HT-29 (cell line): ENCODE results near the gene PREB. TPM values are rescaled to one million over a fixed set of nuclear protein-coding genes. Genes with fewer than 3 reads are reported as not detected.
"Not testable (repeated sequence)": the region's sequence is repeated elsewhere in the genome, so short reads cannot be mapped to it uniquely, and the experiment has no call there.

Source experiments
- DNase-seq: peaks from one replicate; pipeline ENCODE4 v3.0.0-alpha.2; 2015; ENCODE audit warnings: low spot score
- total RNA-seq: library from RNA; depleted of rRNA; stranded (reverse); fragments of >200 nt; shearing (Covaris generic); gene quantifications from 2 replicates; pipeline ENCODE4 v1.2.3, GENCODE V29; 2014

Gene PREB
- total RNA-seq, 1 experiment from 2014 or later = 96.2 TPM

- no peak for DNase-seq
These were observed 6.4 kb downstream of the PREB start for GRCh38 chr2:27127883-27128667.

GRCh38 chr2:27126252-27126710 is 8.2 kb downstream of the PREB start:
- no peak for DNase-seq

GRCh38 chr2:27125104-27125503 is 9.3 kb downstream of the PREB start:
- no peak for DNase-seq

- DNase-seq = no peak
These were observed 10.9 kb downstream of the PREB start, which contains the start of gene ABHD1 for GRCh38 chr2:27123302-27124150. Gene ABHD1 (plus strand): TSS chr2:27123815. CDS start chr2:27123949, 134 bp downstream.

GRCh38 chr2:27122791-27123190 is 11.6 kb downstream of the PREB start:
- DNase-seq = no peak

- DNase-seq = no peak
These were observed 12.5 kb downstream of the PREB start for GRCh38 chr2:27121906-27122305.

GRCh38 chr2:27119330-27119670 is 15.1 kb downstream of the PREB start:
- DNase-seq = not testable (repeated sequence)

GRCh38 chr2:27118525-27119329 is 15.7 kb downstream of the PREB start, which contains the start of gene CGREF1:
Gene CGREF1 (minus strand): TSS chr2:27119128. CDS start chr2:27104366, 14,762 bp downstream.
- no peak for DNase-seq

- DNase-seq = no peak
These were observed 16.4 kb downstream of the PREB start for GRCh38 chr2:27117995-27118524.

GRCh38 chr2:27115519-27115918 is 18.9 kb downstream of the PREB start:
- DNase-seq = no peak

- not testable (repeated sequence) for DNase-seq
These were observed 22.9 kb downstream of the PREB start for GRCh38 chr2:27111392-27112078.

GRCh38 chr2:27110603-27111352 is 23.7 kb downstream of the PREB start:
- not testable (repeated sequence) for DNase-seq

GRCh38 chr2:27109083-27109482 is 25.4 kb downstream of the PREB start:
- no peak for DNase-seq

- no peak for DNase-seq
These were observed 26.2 kb downstream of the PREB start for GRCh38 chr2:27108221-27108620.

- DNase-seq = no peak
These were observed 28.5 kb downstream of the PREB start for GRCh38 chr2:27105981-27106380.

GRCh38 chr2:27102329-27102728 is 32.1 kb downstream of the PREB start:
- no peak for DNase-seq

GRCh38 chr2:27100036-27100435 is 34.4 kb downstream of the PREB start:
- DNase-seq = no peak

- DNase-seq = no peak
These were observed 35.0 kb downstream of the PREB start for GRCh38 chr2:27099334-27099955.

GRCh38 chr2:27097341-27097740 is 37.1 kb downstream of the PREB start:
- DNase-seq = no peak
